Left ventricle myocardium superior (tissue), 1 donor: Measurements from ENCODE around the gene ALOX15B. TPM values are rescaled to one million over a fixed set of nuclear protein-coding genes. Genes with fewer than 3 reads are reported as not detected.
"Not testable (repeated sequence)": the region's sequence is repeated elsewhere in the genome, so short reads cannot be mapped to it uniquely, and the experiment has no call there.

Experiments used
- ATAC-seq: fragments of 200-7000 bp; cut with Tn5 transposase; one replicate; pipeline ENCODE4 v1.9.1; 2020; ENCODE audit warnings: mild to moderate bottlenecking, moderate library complexity
- DNase-seq: peaks from one replicate; pipeline ENCODE4 v3.0.0-alpha.2; 2020
- intact Hi-C: fragments of 100-400 bp; cut with micrococcal nuclease; formaldehyde crosslinking; loops from one replicate; pipeline ENCODE4 v1.11.0; 2022
- total RNA-seq: library from RNA; stranded (reverse); fragmentation: NEBNext Ultra II Directional; extraction: Animal tissue kit (Norgen Biotek cat#: 25700); gene quantifications from one replicate; pipeline ENCODE4 v1.2.1, GENCODE V29; 2021
- donor health status: DM: no; HTN: yes; CAD: no; lungs with severe emphysema.

The ALOX15B gene
- total RNA-seq, 1 donor from 2014 or later = not detected

DNA sequence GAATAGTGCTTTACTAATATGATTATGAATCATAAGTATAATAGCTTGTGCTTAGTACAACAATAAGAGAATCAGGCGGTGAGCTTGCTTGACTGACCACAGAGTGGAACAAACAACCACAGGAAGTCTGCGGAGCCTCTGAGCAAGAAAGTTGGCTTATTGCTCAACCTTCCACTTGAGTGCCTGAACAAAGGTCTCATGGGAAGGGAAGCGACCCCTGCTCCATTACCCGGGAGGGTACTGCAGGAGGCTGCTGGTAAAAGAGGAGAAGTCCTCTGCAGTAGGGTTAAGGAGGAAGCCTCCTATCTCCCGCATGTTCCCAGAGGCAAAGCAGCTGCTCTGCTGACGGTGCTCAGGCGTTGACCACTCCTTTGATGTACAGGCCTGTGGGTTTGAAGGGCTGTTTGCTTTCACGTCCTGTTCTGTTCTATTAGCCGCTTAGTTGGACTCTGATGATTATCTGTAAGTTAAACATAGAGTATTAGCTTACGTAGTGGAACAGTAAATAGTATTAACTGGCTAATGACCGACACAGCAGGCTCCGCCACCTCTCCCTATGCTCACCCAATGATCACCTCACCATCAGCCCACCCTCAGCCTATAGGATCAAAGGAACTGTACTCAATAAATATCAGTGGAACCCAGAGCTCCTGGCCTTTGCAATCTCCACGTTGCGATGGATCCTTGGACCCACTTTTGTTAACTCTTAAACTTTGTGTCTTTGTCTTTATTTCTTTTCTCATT is 17.5 kb downstream of the ALOX15B start:
- intact Hi-C loops = loop anchor here (10.0 kb wide), 1 partner anchor 72 kb away; no protein-coding TSS in a partner anchor
- peak; percentile 61 for ATAC-seq
- DNase-seq = no peak

DNA sequence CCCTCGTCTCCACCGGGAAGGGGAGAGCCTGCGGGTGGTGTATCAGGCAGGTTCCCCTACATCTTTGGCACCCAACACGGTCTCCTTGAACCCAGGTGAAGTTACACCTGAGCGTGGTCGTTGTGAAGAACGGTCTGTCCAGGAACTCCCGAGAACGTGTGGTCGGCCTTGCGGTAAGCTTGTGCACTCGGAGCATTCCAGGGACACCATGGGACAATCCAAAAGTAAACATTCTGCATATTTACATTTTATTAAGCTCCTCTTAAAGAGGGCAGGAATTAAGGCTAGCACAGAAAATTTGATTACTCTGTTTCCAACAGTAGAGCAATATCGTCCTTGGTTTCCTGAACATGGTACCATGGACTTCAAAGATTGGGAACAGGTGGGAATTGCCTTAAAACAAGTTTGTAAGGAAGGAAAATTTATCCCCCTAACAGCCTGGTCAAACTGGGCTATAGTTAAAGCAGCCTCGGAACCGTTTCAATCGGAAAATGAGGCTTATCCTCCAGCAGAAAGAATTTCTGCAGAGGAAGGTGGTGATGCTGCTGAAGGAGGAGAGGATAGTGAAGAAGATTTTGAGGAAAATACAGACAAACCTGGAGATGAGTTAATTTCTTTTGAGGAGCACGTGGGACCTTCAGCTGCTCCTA is 18.2 kb downstream of the ALOX15B start:
- no peak for DNase-seq

DNA sequence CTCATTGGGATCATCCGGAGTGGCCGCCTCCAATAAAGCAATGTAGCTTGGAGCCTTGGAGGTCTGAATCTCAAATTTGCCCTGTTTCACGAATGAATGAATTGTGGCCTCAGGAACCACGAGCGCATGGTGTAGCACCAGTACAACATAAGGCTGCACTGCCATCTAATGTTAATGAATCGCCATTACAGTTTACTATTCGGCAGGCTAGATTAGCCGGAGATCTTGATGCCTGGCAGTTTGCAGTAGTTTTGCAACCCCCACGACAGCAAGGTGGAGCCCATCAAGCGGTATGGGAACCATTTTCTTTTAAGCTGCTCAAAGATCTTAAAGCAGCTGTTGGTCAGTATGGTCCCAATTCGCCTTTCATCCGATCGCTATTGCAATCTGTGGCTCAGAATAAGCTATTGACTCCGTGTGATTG is 18.8 kb downstream of the ALOX15B start:
- no peak for DNase-seq
- intact Hi-C loops = loop anchor here (10.0 kb wide), 1 partner anchor 73 kb away; no protein-coding TSS in a partner anchor
- peak; percentile 84 for ATAC-seq

More for the DNA sequence above, 18.2 kb downstream of the ALOX15B start:
- intact Hi-C loops = loop anchor here (10.0 kb wide), 1 partner anchor 72 kb away; no protein-coding TSS in a partner anchor
- ATAC-seq = no peak

DNA sequence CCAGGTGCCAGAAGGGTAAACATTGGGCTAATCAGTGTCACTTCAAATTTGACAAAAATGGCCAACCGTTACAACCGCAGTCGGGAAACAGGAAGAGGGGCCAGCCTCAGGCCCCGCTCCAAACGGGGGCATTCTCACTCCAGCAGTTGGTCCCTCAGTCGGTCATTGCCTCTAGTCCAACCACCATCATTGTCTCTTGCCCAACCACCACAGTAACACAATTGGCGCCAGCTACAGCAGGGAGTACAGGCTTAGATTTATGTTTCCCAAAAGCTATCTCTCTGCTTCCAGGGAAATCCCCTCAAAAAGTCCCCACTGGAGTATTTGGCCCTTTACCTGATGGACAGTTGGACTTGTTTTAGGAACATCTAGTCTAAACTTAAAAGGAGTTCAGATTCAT is 20.3 kb downstream of the ALOX15B start:
- DNase-seq (no peak), ATAC-seq (no peak)
- intact Hi-C loops = loop anchor here (10.0 kb wide), 1 partner anchor 74 kb away; no protein-coding TSS in a partner anchor

DNA sequence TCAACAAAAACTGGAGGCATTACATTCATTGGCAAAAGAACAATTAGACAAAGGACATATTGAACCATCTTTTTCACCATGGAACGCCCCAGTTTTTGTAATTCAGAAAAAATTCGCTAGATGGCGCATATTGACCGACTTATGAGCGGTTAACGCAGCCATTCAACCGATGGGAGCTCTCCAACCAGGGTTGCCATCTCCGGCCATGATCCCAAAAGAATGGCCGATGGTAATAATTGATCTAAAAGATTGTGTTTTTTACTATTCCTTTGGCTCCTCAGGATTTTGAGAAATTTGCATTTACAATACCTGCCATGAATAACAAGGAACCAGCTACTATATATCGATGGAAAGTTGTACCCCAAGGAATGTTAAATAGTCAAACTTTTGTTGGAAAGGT is 21.4 kb downstream of the ALOX15B start:
- DNase-seq (no peak), ATAC-seq (peak; percentile 64)
- intact Hi-C loops = no loop called here

DNA sequence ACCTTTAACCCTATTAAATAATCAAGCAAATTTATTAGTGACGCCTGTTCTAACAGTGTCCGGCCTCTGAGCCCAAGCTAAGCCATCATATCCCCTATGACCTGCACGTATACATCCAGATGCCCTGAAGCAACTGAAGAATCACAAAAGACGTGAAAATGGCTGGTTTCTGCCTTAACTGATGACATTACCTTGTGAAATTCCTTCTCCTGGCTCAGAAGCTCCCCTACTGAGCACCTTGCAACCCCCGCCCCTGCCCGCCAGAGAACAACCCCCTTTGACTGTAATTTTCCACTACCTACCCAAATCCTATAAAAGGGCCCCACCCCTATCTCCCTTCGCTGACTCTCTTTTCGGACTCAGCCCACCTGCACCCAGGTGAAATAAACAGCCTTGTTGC is 23.0 kb downstream of the ALOX15B start:
- intact Hi-C loops, ATAC-seq, DNase-seq: not testable (repeated sequence)

DNA sequence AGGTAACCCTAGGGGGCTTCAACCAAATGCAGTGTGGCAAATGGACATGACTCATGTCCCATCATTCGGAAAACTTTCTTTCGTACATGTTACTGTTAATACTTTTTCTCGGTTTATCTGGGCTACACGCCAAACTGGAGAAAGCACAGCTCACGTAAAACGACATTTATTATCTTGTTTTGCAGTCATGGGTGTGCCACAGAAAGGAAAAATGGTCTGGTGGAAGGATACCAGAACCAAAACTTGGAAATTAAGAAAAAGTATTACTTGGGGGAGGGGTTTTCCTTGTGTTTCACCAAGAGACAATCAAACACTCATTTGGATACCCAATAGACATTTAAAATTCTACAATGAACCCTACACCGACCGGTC is 23.6 kb downstream of the ALOX15B start:
- DNase-seq (no peak), ATAC-seq (no peak)
- intact Hi-C loops = no loop called here

DNA sequence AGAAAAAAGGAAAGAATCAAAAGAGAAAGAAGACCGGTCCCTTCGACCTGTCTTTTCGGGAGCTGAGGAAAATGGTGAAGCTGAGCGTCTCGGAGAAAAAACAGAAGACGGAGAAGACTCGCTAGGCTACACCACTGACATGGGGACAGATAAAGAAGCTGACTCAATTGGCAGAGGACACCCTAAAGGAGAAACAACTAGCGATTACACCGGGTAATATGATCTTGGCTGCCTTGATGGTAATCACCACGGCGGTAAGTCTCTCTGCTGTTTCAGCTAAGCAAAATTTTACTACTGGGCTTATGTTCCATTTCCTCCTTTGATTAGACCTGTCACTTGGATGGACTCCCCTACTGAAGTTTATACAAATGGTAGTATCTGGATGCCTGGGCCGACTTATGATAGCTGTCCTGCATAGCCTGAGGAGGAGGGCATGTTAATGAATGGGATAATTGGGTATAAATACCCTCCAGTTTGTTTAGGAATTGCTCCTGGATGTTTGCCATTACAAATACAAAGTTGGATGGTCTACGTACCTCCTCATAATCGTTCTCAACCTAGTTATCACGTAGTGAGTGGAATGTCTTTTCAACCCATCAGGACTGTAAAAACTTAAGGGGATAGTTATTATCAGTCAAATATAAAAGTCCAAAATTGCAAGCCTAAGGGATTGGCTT is 24.1 kb downstream of the ALOX15B start:
- DNase-seq = no peak
- no peak for ATAC-seq
- intact Hi-C loops = no loop called here

DNA sequence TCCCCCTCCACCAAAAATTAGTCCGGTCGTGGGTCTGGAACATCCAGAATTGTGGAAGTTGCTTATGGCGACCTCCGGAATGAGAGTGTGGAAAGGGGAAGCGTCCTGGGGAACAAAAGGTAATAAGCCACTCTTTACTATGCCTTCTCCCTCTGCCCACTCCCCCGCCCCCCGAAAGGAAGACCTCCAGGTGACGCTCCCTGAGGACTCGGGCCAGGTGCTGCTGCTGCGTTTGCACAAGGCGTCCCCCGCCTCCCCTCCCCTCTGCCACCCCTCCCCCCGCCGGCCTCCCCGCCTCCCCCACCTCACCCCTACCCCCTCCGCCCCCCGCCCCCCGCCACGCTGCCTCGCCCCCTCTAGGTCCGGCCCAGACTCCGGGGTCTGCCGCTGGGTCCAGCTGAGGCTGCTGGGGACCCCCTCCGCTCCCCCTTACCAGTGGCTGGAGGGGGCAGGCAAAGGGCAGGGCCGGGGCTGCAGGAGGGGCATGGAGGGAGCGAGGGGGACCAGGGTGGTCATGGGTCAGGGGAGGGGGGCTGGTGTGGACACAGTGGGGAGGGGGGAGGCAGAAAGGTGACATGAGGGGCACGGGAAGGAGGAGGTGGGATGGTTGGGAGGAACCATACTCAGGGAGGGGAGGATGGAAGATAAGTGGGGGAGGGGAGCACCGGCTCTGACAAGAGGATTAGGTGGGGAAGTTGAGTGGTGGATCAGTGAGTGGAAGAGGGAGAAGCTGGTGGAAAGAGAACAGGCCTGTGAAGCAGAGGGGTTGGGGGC is 25.1 kb downstream of the ALOX15B start:
- DNase-seq (no peak), ATAC-seq (no peak)
- intact Hi-C loops = no loop called here

DNA sequence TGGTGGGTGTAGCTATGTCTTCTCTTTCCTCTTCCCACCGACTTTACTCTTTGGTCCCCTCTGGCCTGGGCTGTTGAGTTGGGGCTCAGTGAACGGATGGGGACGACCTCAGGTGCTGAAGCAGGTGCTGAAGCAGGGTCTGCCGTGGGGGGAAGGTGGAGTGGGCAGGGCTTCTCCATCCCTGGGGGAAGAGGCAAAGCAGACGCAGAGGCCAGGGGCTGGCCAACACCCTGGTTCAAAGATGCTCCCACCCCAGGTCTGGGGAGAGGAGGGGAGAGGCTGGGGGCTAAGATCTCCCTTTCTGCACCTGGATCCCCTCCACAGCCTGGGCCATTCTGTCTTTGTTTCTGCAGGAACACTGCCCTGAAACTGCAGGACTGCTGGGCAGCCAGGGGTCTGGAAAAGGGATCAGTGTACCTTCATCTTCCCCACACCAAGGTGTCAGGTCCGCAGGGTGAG is 25.7 kb downstream of the ALOX15B start:
- DNase-seq = no peak
- intact Hi-C loops = no loop called here
- no peak for ATAC-seq

DNA sequence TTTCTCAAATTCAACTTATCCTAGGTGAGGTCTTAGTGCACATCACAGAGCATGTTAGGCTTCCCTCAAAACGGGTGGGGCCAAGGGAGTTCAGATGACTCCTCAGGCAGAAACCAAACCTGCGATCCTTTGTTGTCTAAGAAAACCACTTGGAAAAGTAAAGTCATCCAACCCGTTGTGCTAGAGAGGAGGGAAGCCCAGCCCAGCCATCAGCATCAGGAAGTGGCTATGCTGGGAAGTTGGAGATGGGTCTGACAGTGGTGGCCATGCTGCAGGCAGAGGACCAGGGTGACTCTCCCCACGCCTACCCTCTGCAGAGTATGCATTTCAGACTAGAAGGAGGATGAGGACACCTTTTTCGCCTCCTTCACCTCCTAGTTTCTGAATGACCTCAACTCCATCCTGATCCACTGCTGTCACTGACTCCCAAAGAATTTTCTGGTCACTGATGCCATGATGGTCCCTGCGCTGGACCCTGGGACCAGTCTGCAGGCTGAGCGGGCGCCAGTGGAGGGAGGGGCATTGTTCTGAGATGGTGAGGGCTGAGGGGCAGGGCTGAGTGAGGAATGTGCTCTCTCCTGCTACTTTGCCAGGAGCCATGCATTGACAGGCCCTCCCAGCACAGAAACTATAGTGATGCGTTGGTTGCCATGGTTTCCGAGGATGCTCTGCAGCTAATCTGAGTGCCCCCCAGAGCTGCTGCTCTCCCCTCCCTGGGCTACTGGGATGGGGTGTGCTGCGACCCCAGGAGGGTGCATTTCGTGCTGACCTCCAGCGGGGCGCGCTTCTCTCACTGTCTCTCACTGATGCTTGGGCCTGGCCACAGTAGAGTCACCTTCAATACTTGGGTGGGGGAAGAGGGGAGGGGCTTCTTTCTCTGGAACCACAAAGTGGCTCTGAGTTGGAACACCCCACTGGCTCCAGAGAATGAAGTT is 28.2 kb downstream of the ALOX15B start:
- intact Hi-C loops = no loop called here
- ATAC-seq = no peak
- no peak for DNase-seq

DNA sequence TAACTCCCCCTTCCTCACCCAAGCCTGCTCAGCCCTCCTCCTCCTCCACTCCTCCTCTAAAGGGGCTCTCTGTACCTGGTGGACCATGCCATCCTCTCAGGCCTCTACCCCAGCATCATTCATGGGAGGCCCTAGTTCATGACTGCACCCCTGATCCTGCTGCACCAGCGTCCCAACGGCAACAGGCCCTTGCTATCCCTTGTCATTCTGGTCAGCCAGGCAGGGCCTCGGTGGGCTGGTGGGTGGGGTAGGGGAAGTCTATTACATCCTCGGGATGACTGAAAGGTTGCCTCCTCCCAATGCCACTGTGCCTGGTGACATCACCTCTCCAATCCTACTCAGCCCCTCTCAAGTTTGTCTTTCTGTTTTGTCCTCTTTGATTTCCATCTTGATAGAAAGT is 28.9 kb downstream of the ALOX15B start:
- DNase-seq (no peak), ATAC-seq (no peak)
- intact Hi-C loops = no loop called here

DNA sequence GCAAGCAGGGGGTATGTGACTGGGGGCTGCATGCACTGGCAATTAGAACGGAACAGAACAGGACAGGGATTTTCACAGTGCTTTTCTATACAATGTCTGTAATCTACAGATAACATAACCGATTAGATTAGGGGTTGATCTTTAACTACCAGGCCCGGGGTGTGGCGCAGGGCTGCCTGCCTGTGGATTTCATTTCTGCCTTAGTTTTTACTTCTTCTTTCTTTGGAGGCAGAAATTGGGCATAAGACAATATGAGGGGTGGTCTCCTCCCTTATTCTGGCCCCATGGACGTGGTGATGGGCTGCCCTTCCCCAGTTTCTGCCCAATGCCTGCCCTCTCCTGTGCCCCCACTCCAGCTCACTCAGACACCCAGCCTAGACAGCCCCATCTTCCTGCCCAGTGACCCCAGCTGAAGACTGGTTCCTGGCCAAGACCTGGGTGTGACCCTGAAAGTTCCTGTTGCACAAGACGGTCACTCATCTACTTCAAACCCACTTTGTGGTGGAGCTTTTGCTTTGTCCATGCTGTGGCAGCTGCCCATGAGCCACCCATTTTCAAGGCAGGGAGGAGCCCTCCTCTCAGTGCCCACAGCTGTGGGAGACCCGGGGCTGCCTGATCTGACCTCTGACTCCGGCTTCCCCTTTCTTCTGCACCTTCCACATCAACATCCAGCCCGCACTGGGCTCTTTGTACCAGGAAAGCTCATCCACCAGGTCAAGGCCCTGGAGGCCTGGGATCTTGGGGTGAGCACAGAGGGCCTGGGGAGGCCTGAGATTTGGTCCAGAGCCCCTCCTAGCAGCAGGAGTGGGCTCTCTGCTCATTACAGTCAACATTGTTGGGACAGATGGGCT is 30.1 kb downstream of the ALOX15B start:
- DNase-seq (peak; percentile 52), ATAC-seq (peak; percentile 69)
- intact Hi-C loops = no loop called here

DNA sequence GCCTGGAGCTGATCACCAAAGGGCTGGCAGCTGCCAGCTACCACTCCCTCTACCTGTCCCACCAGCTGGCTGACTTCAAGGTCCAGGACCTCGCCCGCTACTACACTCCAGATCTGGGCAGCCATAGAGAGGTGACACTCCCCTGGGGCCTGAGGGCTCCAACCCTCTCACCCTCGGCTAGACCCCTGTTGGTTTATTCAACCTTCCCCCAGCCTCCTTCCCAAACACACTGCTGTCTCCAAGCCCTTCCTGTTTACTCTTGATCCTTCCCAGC is 30.7 kb downstream of the ALOX15B start:
- intact Hi-C loops = no loop called here
- ATAC-seq (no peak), DNase-seq (no peak)

DNA sequence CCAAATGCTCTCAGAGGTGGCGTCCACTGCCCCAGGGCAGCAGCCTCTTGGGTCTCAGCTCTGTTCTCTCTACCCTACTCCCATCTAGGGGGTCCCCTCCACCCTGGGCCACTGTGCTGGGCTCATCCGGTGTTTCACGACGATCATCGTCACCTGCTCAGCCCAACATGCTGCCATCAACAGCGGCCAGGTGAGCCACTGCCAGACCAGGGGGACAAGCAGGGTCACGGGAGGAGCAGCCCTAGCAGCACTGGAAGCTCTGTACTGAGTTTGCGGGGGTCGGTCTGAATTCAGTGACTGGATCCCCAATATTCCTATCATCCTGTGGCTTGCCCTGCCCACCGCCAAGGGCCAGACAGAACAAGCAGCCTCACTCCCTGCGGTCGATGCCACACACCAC is 32.6 kb downstream of the ALOX15B start:
- DNase-seq (no peak), ATAC-seq (no peak)
- intact Hi-C loops = no loop called here

DNA sequence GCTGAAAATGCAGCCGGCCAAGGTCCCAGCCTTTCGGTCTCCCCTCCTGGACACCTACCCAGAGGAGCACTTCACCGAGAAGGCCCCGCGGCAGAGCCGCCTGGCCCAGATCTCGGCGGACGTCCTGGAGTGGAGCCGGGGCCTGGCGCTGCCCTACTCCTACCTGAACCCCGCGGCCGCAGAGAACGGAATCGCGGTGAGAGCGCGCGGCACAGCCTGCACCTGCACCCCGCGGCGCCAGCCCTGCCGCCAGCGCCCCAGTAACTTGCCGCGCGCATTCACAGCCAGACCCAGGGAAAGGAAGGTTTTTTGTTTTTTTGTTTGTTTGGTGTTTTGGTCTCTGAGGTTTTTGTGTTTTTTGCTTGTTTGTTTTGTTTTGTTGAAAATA is 33.5 kb downstream of the ALOX15B start:
- DNase-seq = no peak
- intact Hi-C loops = no loop called here
- ATAC-seq = no peak

DNA sequence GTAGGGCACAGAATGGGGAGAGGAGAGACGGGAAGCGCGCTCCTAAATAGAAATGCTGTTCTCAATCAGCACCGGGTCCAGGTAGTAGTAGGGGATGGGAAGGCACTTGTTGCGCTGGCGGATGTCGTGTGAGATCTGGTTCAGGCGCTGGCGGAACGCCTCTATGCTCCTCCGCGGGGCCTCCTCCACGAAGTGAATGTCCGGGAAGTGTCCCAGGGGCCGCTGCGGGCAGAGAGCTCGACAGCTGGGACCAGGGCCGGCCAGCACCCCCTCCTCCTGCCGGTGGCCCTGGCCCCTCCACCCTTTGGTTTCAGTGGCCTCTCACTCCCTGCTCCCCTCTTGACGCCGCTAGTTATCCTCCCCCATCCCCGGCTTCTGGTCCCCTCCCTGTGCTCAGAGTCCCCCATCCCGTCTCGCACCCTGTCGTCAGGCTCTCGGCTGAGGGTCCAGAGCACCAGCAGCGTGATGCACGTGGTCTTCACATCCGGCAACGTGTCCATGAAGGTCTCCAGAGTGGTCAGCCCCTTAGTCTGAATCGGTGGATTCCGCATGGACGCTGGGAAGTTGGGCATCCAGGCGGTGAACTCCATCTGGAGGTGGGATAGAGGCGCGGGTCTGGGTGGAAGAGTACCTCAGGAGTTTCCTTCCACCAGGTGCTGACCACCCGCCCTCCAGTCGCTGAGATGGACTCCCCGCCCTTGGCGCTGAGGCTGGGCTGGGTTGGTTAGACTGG is 34.0 kb downstream of the ALOX15B start:
- intact Hi-C loops = no loop called here
- ATAC-seq (peak; percentile 28), DNase-seq (no peak)
